H1 (cell line): ENCODE measurements around the gene SF3B2. TPM values are rescaled to one million over a fixed set of nuclear protein-coding genes. Genes with fewer than 3 reads are reported as not detected.

Experiments used
- CTCF ChIA-PET: fragments of 300-600 bp; sonication (Branson Sonifier 250); formaldehyde crosslinking; loops from one replicate; lab custom pipeline; 2021; ENCODE audit not compliant: partially characterized antibody; lab: Charles Lee
- POLR2A ChIA-PET: fragments of 300-600 bp; sonication (Branson Sonifier 250); formaldehyde crosslinking; loops from one replicate; lab custom pipeline; 2021; ENCODE audit warnings: inconsistent platforms; ENCODE audit not compliant: partially characterized antibody; lab: Charles Lee
- DNase-seq, 2 experiments: peaks; one replicate each; pipeline versions ENCODE4 v3.0.0 to v3.0.0-alpha.2; 2010 to 2022; ENCODE audit warnings: low spot score in 2 of 2, low read depth in 1 of 2, mixed read lengths in 1 of 2
- FAIRE-seq: peaks from 2 replicates; lab custom pipeline; 2011; peaks lifted over from hg19 to GRCh38; lab: Jason Lieb, UNC
- H2AFZ ChIP-seq: 2 replicates; pipeline ENCODE4 v1.8.1; 2012; ENCODE audit warnings: low read length, inconsistent platforms
- H2AK5ac ChIP-seq: 2 replicates; pipeline ENCODE4 v1.6.1; 2013; ENCODE audit warnings: low read depth, low read length
- H2BK120ac ChIP-seq: replicated peaks from 2 replicates; pipeline ENCODE3; 2013; ENCODE audit warnings: low read depth, low read length, inconsistent platforms
- H2BK12ac ChIP-seq: 2 replicates; pipeline ENCODE4 v1.6.1; 2013; ENCODE audit warnings: low read depth, low read length
- H2BK15ac ChIP-seq: 2 replicates; pipeline ENCODE4 v1.6.1; 2013; ENCODE audit warnings: low read length
- H2BK20ac ChIP-seq: 2 replicates; pipeline ENCODE4 v1.6.1; 2013; ENCODE audit warnings: low read length
- H2BK5ac ChIP-seq: 2 replicates; pipeline ENCODE4 v1.6.1; 2013; ENCODE audit warnings: low read depth, low read length
- H3K14ac ChIP-seq: 2 replicates; pipeline ENCODE4 v1.6.1; 2013; ENCODE audit warnings: inconsistent platforms; ENCODE audit not compliant: insufficient read length
- H3K18ac ChIP-seq: 2 replicates; pipeline ENCODE4 v1.6.1; 2013; ENCODE audit warnings: low read length; ENCODE audit errors: extremely low read depth
- H3K23ac ChIP-seq: 2 replicates; pipeline ENCODE4 v1.6.1; 2013; ENCODE audit warnings: inconsistent platforms; ENCODE audit not compliant: insufficient read length
- H3K23me2 ChIP-seq: 2 replicates; pipeline ENCODE4 v1.6.1; 2013; ENCODE audit warnings: low read depth, low read length
- H3K27ac ChIP-seq: 2 replicates; pipeline ENCODE4 v1.6.1; 2011; ENCODE audit warnings: low read depth, low read length, inconsistent platforms
- H3K27me3 ChIP-seq, 4 experiments: replicated peaks in 1 of 4; 1 replicate in 1 of 4; 2 replicates in 3 of 4; pipeline versions ENCODE4 v1.6.1 to v1.8.1; 2011 to 2013; ENCODE audit warnings: low read length in 3 of 4, mild to moderate bottlenecking in 3 of 4, inconsistent platforms in 2 of 4, mixed read lengths in 2 of 4, moderate library complexity in 1 of 4; ENCODE audit not compliant: control insufficient read depth in 3 of 4, insufficient read depth in 3 of 4; ENCODE audit errors: extremely low read depth in 1 of 4
- H3K36me3 ChIP-seq, 4 experiments: 2 replicates each; pipeline versions ENCODE4 v1.6.1 to v1.8.1; 2011 to 2013; ENCODE audit warnings: mild to moderate bottlenecking in 4 of 4, low read length in 3 of 4, moderate library complexity in 2 of 4, control low read depth in 1 of 4, inconsistent platforms in 1 of 4; ENCODE audit not compliant: insufficient read depth in 4 of 4, control insufficient read depth in 2 of 4
- H3K4ac ChIP-seq: replicated peaks from 2 replicates; pipeline ENCODE3; 2013; ENCODE audit warnings: low read length, low read depth, mixed read lengths, inconsistent platforms; ENCODE audit not compliant: insufficient read length
- H3K4me1 ChIP-seq, 4 experiments: replicated peaks in 1 of 4; 1 replicate in 1 of 4; 2 replicates in 3 of 4; pipeline versions ENCODE4 v1.6.1 to v1.8.1; 2011 to 2013; ENCODE audit warnings: low read length in 3 of 4, inconsistent platforms in 2 of 4, mixed read lengths in 1 of 4; ENCODE audit not compliant: insufficient read depth in 4 of 4, control insufficient read depth in 3 of 4
- H3K4me2 ChIP-seq, 2 experiments: 2 replicates each; pipeline versions ENCODE4 v1.6.1 to v1.8.1; 2011 to 2013; ENCODE audit warnings: low read depth in 2 of 2, low read length in 2 of 2, control low read depth in 1 of 2, inconsistent platforms in 1 of 2, mild to moderate bottlenecking in 1 of 2; ENCODE audit not compliant: insufficient read depth in 1 of 2
- H3K4me3 ChIP-seq, 4 experiments: fragments of 200-600, 300-600 bp in 1 of 4; sonication (generic), shearing (Covaris generic), sonication (Bioruptor Twin) in 1 of 4; 2 replicates each; pipeline versions ENCODE4 v1.5.1 to v1.8.1; 2011 to 2016; ENCODE audit warnings: low read length in 4 of 4, low read depth in 3 of 4, control low read depth in 2 of 4, inconsistent platforms in 2 of 4, mild to moderate bottlenecking in 2 of 4, mixed read lengths in 1 of 4, moderate library complexity in 1 of 4; ENCODE audit not compliant: insufficient read depth in 2 of 4; ENCODE audit errors: extremely low read depth in 1 of 4
- H3K56ac ChIP-seq: replicated peaks from 2 replicates; pipeline ENCODE3; 2013; ENCODE audit warnings: low read depth, mild to moderate bottlenecking, mixed read lengths, low read length, inconsistent platforms; ENCODE audit not compliant: insufficient read length
- H3K79me1 ChIP-seq: 2 replicates; pipeline ENCODE4 v1.6.1; 2013; ENCODE audit warnings: low read depth, low read length, control low read depth
- H3K79me2 ChIP-seq, 2 experiments: 2 replicates each; pipeline versions ENCODE4 v1.6.1 to v1.8.1; 2012 to 2013; ENCODE audit warnings: low read length in 2 of 2, mild to moderate bottlenecking in 2 of 2, inconsistent platforms in 1 of 2; ENCODE audit not compliant: insufficient read depth in 2 of 2, control insufficient read depth in 1 of 2
- H3K9ac ChIP-seq, 4 experiments: replicated peaks in 1 of 4; 1 replicate in 1 of 4; 2 replicates in 3 of 4; pipeline versions ENCODE4 v1.6.1 to v1.8.1; 2011 to 2013; ENCODE audit warnings: low read depth in 3 of 4, low read length in 3 of 4, control low read depth in 2 of 4, mild to moderate bottlenecking in 2 of 4, moderate library complexity in 2 of 4, inconsistent platforms in 1 of 4; ENCODE audit errors: extremely low read depth in 1 of 4
- H3K9me3 ChIP-seq, 2 experiments: 2 replicates each; pipeline versions ENCODE4 v1.6.1 to v1.8.1; 2012 to 2013; ENCODE audit warnings: mild to moderate bottlenecking in 2 of 2, moderate library complexity in 2 of 2, control low read depth in 1 of 2, inconsistent platforms in 1 of 2, low read depth in 1 of 2, low read length in 1 of 2, mixed read lengths in 1 of 2; ENCODE audit not compliant: insufficient read depth in 2 of 2
- H4K20me1 ChIP-seq, 2 experiments: replicated peaks in 1 of 2; 2 replicates each; pipeline versions ENCODE3 to v1.8.1; 2011 to 2013; ENCODE audit warnings: inconsistent platforms in 2 of 2, low read length in 2 of 2, mild to moderate bottlenecking in 1 of 2; ENCODE audit not compliant: insufficient read depth in 2 of 2, control insufficient read depth in 1 of 2
- H4K5ac ChIP-seq: 2 replicates; pipeline ENCODE4 v1.6.1; 2013; ENCODE audit warnings: low read length, low read depth, mixed read lengths, inconsistent platforms; ENCODE audit not compliant: insufficient read length
- H4K8ac ChIP-seq: 2 replicates; pipeline ENCODE4 v1.8.0; 2013; ENCODE audit warnings: mild to moderate bottlenecking, moderate library complexity, low read length, inconsistent platforms; ENCODE audit not compliant: insufficient read depth; ENCODE audit errors: extremely low read depth
- H4K91ac ChIP-seq: replicated peaks from 2 replicates; pipeline ENCODE3; 2013; ENCODE audit warnings: low read length, mixed read lengths, inconsistent platforms; ENCODE audit not compliant: insufficient read length
- CBX5 ChIP-seq: fragments of 300-800, 300-1000 bp; sonication (generic); IDR thresholded peaks from 2 replicates; pipeline ENCODE4 v1.7.1; 2016; ENCODE audit warnings: antibody characterized with exemption, low read length, low read depth
- CEBPB ChIP-seq: IDR thresholded peaks from 2 replicates; pipeline ENCODE4 v1.6.1; 2012; ENCODE audit warnings: low read depth, low read length
- CHD2 ChIP-seq: IDR thresholded peaks from 2 replicates; pipeline ENCODE4 v1.6.1; 2012; ENCODE audit warnings: low read length, improper control_type of control experiment
- POU5F1 ChIP-seq: IDR thresholded peaks from 2 replicates; pipeline ENCODE4 v1.6.1; 2011; ENCODE audit warnings: low read depth, mild to moderate bottlenecking, low read length, moderate library complexity
- RNF2 ChIP-seq: fragments of 200-900, 300-1000 bp; sonication (generic); IDR thresholded peaks from 2 replicates; pipeline ENCODE4 v1.7.1; 2016; ENCODE audit warnings: borderline replicate concordance, low read depth, mild to moderate bottlenecking, antibody characterized with exemption, low read length; ENCODE audit not compliant: poor library complexity, severe bottlenecking; ENCODE audit errors: missing control alignments
- SP1 ChIP-seq: IDR thresholded peaks from 2 replicates; pipeline ENCODE4 v1.6.1; 2011; ENCODE audit warnings: low read depth, low read length
- TBP ChIP-seq: IDR thresholded peaks from 2 replicates; pipeline ENCODE4 v1.6.1; 2011; ENCODE audit warnings: low read depth, low read length, improper control_type of control experiment
- TCF12 ChIP-seq: IDR thresholded peaks from 2 replicates; pipeline ENCODE4 v1.6.1; 2011; ENCODE audit warnings: low read depth, mild to moderate bottlenecking, low read length
- YY1 ChIP-seq: IDR thresholded peaks from 2 replicates; pipeline ENCODE4 v1.6.1; 2011; ENCODE audit warnings: low read depth, mild to moderate bottlenecking, low read length
- WGBS, 2 experiments: shearing (Covaris generic) in 1 of 2; methylation state at CpG; one replicate each; pipeline versions ENCODE4 v1.1.6 to v1.1.7; 2013 to 2015; ENCODE audit warnings: low lambda C conversion rate in 2 of 2, mixed read lengths in 2 of 2, inconsistent platforms in 1 of 2, low coverage in 1 of 2, missing lambda C conversion rate in 1 of 2; ENCODE audit not compliant: insufficient replicate concordance in 2 of 2, insufficient coverage in 1 of 2, insufficient read length in 1 of 2; ENCODE audit errors: extremely low coverage in 1 of 2, missing lambda C conversion rate in 1 of 2; 5-methylcytosine and 5-hydroxymethylcytosine counted together
- polyA plus RNA-seq, 7 experiments: library from polyadenylated mRNA; depleted of rRNA in 3 of 7; stranded (reverse) in 5 of 7; unstranded in 2 of 7; fragments of >200 nt in 5 of 7; fragments of 200-250 nt in 2 of 7; gene quantifications; 1 replicate in 5 of 7; 2 replicates in 1 of 7; 4 replicates in 1 of 7; pipeline versions ENCODE4 v1.2.1 to v1.2.3, GENCODE V29; 2011 to 2013; ENCODE audit warnings: missing spikeins in 2 of 7, mixed read lengths in 2 of 7
- total RNA-seq: library from RNA; stranded (reverse); fragmentation: NEBNext Ultra II Directional; extraction: Animal tissue kit (Norgen Biotek cat#: 25700); gene quantifications from 2 replicates; pipeline ENCODE4 v1.2.1, GENCODE V29; 2021
- TF ChIP-seq, protein P1 (sequence below), 3 experiments: IDR thresholded peaks; 1 replicate in 2 of 3; 2 replicates in 1 of 3; pipeline versions ENCODE4 v1.5.1 to v1.6.1; 2011; ENCODE audit warnings: low read length in 3 of 3, mild to moderate bottlenecking in 3 of 3, inconsistent platforms in 2 of 3, low read depth in 1 of 3, moderate library complexity in 1 of 3; ENCODE audit not compliant: insufficient read depth in 1 of 3; ENCODE audit errors: control extremely low read depth in 1 of 3

Gene SF3B2
- total and polyA plus RNA-seq, 2 of the 8 experiments (the other 6 are each of a cell fraction or from before 2014, with no cell fraction given) = 182 to 237 TPM

DNA sequence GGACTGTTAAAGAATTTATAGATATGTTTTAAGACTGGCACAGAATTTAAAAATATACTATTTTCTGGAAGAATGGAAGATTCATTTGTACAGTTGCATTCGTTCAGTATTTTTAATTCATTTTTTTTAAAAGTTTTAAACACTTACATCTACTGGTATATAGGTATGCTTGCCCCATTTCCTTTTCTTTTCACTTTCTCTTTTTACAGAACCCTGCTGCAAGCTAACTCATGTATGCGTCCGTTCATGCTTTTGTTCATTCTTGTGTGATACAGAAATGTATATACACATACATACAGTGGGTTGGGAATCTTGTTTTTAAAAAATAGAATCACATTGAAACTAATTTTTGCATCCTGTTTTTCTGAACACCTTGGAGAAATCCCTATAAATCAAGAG is 48.9 kb downstream of the SF3B2 start:
- H4K91ac ChIP-seq = no peak overlapping the region
- no peak overlapping the region for H3K27ac ChIP-seq
- H2BK5ac ChIP-seq = no peak overlapping the region
- WGBS, 2 experiments = 77% methylated on average over 3 of the region's 3 CpGs; no CpG with 5 or more reads in 1 of the 2 experiments
- H3K23ac ChIP-seq = no peak overlapping the region
- no peak overlapping the region for H3K4me3 ChIP-seq
- no peak overlapping the region for H4K8ac ChIP-seq
- no peak overlapping the region for H3K9ac ChIP-seq
- peaks cover 3% of the 10 kb centered on the region; the same call in 1 of the 2 replicates for H3K79me1 ChIP-seq
- TF ChIP-seq TBP (no peak), TCF12 (no peak), CEBPB (no peak), SP1 (no peak), POU5F1 (no peak), CHD2 (no peak), YY1 (no peak), CBX5 (no peak), RNF2 (no peak)
- TF ChIP-seq, protein P1, sequence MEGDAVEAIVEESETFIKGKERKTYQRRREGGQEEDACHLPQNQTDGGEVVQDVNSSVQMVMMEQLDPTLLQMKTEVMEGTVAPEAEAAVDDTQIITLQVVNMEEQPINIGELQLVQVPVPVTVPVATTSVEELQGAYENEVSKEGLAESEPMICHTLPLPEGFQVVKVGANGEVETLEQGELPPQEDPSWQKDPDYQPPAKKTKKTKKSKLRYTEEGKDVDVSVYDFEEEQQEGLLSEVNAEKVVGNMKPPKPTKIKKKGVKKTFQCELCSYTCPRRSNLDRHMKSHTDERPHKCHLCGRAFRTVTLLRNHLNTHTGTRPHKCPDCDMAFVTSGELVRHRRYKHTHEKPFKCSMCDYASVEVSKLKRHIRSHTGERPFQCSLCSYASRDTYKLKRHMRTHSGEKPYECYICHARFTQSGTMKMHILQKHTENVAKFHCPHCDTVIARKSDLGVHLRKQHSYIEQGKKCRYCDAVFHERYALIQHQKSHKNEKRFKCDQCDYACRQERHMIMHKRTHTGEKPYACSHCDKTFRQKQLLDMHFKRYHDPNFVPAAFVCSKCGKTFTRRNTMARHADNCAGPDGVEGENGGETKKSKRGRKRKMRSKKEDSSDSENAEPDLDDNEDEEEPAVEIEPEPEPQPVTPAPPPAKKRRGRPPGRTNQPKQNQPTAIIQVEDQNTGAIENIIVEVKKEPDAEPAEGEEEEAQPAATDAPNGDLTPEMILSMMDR (IDR thresholded peaks at IDR 0.05; ENCODE audit: control extremely low read depth in 1 of 3, insufficient read depth in 1 of 3, low read depth in 1 of 3, low read length in 3 of 3) = no peak
- H3K18ac ChIP-seq = no peak overlapping the region
- H3K36me3 ChIP-seq = no peaks in the 10 kb centered on the region
- H3K14ac ChIP-seq = no peak overlapping the region
- DNase-seq (no peak), FAIRE-seq (no peak)
- POLR2A ChIA-PET = no interaction called here
- H2AFZ ChIP-seq = no peak overlapping the region
- no peak overlapping the region for H2AK5ac ChIP-seq
- H2BK15ac ChIP-seq = no peak overlapping the region
- no peaks in the 10 kb centered on the region for H3K9me3 ChIP-seq
- H2BK120ac ChIP-seq = no peak overlapping the region
- H3K4me1 ChIP-seq = no peaks in the 10 kb centered on the region
- no peaks in the 10 kb centered on the region for H3K79me2 ChIP-seq
- H3K4me2 ChIP-seq = no peak overlapping the region
- no peak overlapping the region for H2BK12ac ChIP-seq
- no peaks in the 10 kb centered on the region for H3K27me3 ChIP-seq
- no peak overlapping the region for H3K4ac ChIP-seq
- CTCF ChIA-PET = interaction anchor here (1.0 to 1.2 kb wide), 2 partner anchors 17 to 33 kb away, joined by 3 read pairs; no protein-coding TSS in a partner anchor
- H4K20me1 ChIP-seq = peaks cover 0 to 3% of the 10 kb centered on the region in 2 experiments
- H3K23me2 ChIP-seq = no peaks in the 10 kb centered on the region
- H3K56ac ChIP-seq = no peak overlapping the region
- H2BK20ac ChIP-seq = no peak overlapping the region
- H4K5ac ChIP-seq = no peak overlapping the region
